Measurements from ENCODE around the gene SRSF10. TPM values are rescaled to one million over a fixed set of nuclear protein-coding genes. Genes with fewer than 3 reads are reported as not detected.
"Not testable (repeated sequence)": the region's sequence is repeated elsewhere in the genome, so short reads cannot be mapped to it uniquely, and the experiment has no call there.

Gene SRSF10
- total RNA-seq, 2 experiments from 2014 or later = 229 to 234 TPM

DNA sequence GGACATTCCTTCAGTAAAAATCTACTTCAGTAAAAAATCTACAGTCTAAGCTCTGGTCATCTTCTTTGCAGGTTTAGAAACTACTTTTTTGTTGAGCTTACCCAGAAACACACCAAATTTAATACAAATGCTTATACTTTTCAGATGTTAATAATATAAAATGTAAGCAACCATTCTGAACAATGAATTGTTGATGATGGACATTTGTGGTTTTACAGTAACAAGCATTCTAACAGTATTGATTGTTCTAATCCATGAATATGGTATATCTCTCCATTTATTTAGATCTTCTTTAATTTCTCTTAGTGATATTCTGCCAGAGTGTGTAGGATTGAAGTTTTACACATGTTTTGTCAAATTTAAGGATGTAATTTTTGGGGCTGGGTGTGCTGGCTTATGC, 27.0 kb upstream of the SRSF10 start:
- H3K4me3 Mint-ChIP-seq = no peak overlapping the region
- H3K36me3 Mint-ChIP-seq = no peaks in the 10 kb centered on the region
- no peak overlapping the region for H3K27ac Mint-ChIP-seq
- H3K4me1 Mint-ChIP-seq = no peaks in the 10 kb centered on the region
- DNase-seq = no peak
- H3K9me3 Mint-ChIP-seq = no peaks in the 10 kb centered on the region
- peaks cover 14% of the 10 kb centered on the region for H3K27me3 Mint-ChIP-seq

DNA sequence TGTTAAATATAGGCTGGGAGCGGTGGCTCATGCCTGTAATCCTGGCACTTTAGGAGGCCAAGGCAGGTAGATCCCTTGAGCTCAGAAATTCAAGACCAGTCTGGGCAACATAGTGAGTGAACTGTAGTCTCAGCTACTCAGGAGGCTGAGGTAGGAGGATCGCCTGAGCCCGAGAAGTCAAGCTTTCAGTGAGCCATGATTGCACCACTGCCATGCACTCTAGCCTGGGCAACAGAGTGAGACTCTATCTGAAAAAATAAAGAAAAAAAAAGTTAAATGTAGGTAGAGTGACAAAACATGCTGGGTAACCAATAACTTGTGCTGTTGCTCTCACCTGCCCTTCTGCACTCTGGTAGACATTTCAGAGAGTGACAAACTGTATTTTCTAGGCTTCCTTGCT, 25.0 kb upstream of the SRSF10 start:
- no peaks in the 10 kb centered on the region for H3K9me3 Mint-ChIP-seq
- peaks cover 8% of the 10 kb centered on the region for H3K27me3 Mint-ChIP-seq
- H3K4me3 Mint-ChIP-seq = no peak overlapping the region
- no peaks in the 10 kb centered on the region for H3K4me1 Mint-ChIP-seq
- no peak overlapping the region for H3K27ac Mint-ChIP-seq
- DNase-seq = no peak
- H3K36me3 Mint-ChIP-seq = no peaks in the 10 kb centered on the region

DNA sequence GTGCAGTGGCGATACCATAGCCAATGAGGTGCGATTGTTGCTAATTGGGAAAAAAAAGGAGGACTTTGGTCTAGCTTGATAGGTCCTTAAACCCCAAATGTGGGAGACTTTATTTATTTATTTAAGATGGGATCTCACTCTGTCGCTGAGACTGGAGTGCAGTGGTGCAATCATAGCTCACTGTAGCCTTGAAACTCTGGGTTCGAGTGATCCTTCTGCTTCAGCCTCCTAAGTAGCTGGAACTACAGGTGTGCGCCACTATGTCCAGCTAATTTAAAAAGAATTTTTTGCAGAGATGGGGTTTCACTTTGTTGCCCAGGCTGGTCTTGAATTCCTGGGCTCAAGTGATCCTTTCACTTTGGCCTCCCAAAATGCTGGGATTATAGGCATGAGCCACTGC, 24.0 kb upstream of the SRSF10 start:
- Mint-ChIP-seq H3K27ac (no peak overlapping the region), H3K36me3 (no peaks in the 10 kb centered on the region), H3K4me1 (peaks cover 3% of the 10 kb centered on the region)

DNA sequence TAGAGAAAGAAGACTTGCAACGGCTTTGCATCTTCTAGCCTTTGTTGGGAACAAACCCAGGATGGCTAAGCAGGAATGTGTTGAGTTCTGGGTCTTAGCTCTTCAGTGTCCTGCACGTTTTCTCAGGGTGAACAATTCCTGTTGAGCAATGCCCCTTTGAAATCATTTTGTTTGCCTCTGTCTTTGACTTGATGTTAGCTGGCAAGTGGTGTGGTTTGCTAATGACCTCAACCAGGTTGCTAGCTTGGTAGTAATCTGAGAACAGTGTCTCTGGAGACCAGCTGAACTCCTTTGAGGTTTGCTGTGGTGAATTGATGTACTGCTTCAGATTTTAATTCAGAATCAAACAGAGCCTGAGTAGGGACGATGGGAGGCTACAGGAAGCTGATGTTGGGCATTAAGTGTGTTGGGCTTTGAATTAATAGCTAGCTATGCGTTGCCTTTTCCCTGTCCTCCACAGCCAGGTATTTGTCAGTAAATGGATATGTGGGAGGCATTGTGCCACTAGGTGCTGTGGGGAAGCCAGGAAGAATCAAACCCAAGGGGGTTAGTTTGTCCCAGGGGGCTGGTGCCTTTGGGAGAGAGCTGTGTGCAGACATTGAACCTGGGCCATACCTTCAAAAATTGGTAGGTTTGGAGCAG, 23.3 kb upstream of the SRSF10 start:
- no peak overlapping the region for H3K27ac Mint-ChIP-seq
- H3K4me3 Mint-ChIP-seq = no peak overlapping the region
- H3K4me1 Mint-ChIP-seq = peaks cover 8% of the 10 kb centered on the region
- no peaks in the 10 kb centered on the region for H3K9me3 Mint-ChIP-seq
- H3K36me3 Mint-ChIP-seq = no peaks in the 10 kb centered on the region
- H3K27me3 Mint-ChIP-seq = peaks cover 4% of the 10 kb centered on the region
- no peak for DNase-seq

More for the DNA sequence above, 24.0 kb upstream of the SRSF10 start:
- Mint-ChIP-seq H3K9me3 (no peaks in the 10 kb centered on the region), H3K4me3 (no peak overlapping the region), H3K27me3 (peaks cover 8% of the 10 kb centered on the region)
- DNase-seq = no peak

DNA sequence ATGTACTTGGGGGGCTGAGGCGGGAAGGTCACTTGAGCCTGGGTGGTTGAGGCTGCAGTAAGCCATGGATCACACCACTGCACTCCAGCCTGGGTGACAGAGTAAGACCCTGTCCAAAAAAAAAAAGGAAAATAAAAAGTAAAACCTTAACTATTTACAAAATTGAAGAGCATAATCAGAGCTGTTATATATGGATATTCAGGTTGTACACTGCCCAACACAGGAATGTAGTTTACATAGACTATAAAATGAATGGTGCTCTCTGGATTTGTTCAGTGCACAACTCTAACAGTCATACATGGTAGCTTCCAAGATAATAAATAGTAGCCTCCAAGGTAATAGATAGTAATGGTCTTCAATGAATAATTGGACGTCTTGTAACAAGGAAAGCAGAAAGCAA, 22.6 kb upstream of the SRSF10 start:
- no peak for DNase-seq
- Mint-ChIP-seq H3K36me3 (no peaks in the 10 kb centered on the region), H3K9me3 (no peaks in the 10 kb centered on the region), H3K4me1 (peaks cover 8% of the 10 kb centered on the region), H3K27ac (no peak overlapping the region), H3K4me3 (no peak overlapping the region), H3K27me3 (peaks cover 4% of the 10 kb centered on the region)

DNA sequence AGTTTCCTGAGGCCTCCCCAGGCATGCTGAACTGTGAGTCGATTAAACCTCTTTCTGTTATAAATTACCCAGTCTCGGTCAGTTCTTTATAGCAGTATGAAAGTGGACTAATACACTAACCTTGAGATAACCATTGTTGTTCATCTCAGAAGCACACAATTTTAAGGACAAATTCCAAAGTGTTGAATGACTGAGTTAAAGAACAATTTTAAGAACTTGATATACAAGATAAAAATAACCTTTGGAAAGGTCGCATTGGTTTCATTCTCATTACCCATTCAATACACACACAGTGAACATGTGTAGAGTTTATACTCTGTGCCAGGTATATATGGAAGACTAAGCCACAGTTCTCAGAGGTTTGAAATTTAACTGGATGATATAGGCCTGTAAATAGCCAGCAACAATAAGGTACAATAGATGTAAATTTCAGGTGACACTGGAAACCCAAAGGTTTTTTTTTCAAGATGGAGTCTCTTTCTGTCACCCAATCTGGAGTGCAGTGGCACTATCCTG, 19.1 kb upstream of the SRSF10 start:
- Mint-ChIP-seq H3K9me3 (no peaks in the 10 kb centered on the region), H3K36me3 (no peaks in the 10 kb centered on the region), H3K4me1 (peaks cover 11% of the 10 kb centered on the region), H3K27me3 (peaks cover 4% of the 10 kb centered on the region), H3K4me3 (no peak overlapping the region), H3K27ac (peak overlapping the region; percentile 61)
- no peak for DNase-seq

DNA sequence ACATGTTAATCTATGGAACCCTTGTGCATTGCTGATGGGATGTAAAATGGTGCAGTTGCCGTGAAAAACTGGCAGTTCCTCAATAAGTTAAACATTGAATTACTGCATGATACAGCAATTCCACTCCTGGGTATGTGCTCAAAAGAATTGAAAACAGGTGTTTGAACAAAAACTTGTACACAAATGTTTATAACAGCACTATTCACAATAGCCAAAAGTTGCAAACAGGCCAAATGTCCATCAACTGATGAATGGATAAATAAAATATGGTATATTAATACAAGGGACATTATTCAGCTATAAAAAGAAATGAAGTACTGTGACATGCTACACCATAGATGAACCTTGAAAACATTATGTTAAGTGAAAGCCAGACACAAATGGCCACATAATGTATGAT, 17.7 kb upstream of the SRSF10 start:
- DNase-seq = no peak
- Mint-ChIP-seq H3K27ac (no peak overlapping the region), H3K27me3 (no peaks in the 10 kb centered on the region), H3K36me3 (no peaks in the 10 kb centered on the region), H3K4me1 (peaks cover 11% of the 10 kb centered on the region), H3K4me3 (no peak overlapping the region), H3K9me3 (no peaks in the 10 kb centered on the region)

DNA sequence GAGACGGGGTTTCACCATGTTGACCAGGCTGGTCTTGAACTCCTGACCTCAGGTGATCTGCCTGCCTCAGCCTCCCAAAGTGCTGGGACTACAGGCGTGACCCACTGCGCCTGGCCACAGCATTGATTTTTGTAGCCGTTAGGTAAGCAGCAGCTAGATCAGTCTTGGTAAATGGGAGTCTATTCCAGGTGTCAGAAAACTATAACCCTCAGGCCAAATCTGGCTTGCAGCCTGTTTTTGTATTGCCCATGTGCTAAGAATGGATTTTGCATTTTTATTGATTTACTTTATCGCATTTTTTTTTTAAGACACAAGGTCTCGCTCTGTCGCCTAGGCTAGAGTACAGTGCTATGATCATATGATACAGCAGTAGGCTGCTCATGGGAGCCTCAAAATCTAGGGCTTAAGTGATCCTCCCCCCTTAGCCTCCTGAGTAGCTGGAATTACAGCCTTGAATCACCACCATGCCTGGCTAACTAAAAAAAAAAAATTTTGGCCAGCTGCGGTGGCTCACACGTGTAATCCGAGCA, 16.6 kb upstream of the SRSF10 start:
- H3K27ac Mint-ChIP-seq = no peak overlapping the region
- H3K4me3 Mint-ChIP-seq = no peak overlapping the region
- H3K36me3 Mint-ChIP-seq = no peaks in the 10 kb centered on the region
- peaks cover 11% of the 10 kb centered on the region for H3K4me1 Mint-ChIP-seq
- H3K27me3 Mint-ChIP-seq = no peaks in the 10 kb centered on the region
- no peak for DNase-seq
- no peaks in the 10 kb centered on the region for H3K9me3 Mint-ChIP-seq

DNA sequence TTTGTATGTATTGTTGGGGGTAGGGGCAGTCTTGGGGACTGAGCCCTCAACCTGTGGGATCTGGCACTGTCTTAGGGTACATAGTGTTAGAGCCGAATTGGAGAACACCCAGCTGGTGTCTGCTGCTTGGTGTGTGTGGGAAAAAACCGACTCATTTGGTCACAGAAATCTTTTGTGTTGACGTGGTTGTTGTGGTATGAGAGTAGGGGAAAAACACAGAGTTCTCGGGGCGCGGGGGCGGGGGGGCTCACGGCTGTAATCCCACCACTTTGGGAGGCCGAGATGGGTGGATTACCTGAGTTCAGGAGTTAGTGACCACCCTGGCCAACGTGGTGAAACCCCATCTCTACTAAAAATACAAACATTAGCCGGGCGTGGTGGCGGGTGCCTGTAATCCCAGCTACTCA, 15.3 kb upstream of the SRSF10 start:
- Mint-ChIP-seq H3K27ac (no peak overlapping the region), H3K9me3 (no peaks in the 10 kb centered on the region)
- DNase-seq = no peak

DNA sequence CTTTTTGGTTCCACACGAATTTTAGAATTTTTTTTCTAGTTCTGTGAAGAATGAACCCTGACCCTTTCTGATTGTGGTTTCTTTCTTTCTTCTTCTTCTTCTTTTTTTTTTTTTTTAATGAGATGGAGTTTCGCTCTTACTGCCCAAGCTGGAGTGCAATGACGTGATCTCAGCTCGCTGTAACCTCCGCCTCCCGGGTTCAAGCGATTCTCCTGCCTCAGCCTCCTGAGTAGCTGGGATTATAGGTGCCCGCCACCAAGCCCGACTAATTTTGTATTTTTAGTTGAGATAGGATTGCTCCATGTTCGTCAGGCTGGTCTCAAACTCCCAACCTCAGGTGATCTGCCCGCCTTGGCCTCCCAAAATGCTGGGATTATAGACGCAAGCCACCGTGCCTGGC, 11.9 kb upstream of the SRSF10 start:
- H3K27ac Mint-ChIP-seq, H3K27me3 Mint-ChIP-seq, H3K4me3 Mint-ChIP-seq, DNase-seq, H3K4me1 Mint-ChIP-seq, H3K9me3 Mint-ChIP-seq, H3K36me3 Mint-ChIP-seq: not testable (repeated sequence)

More for the DNA sequence above, 15.3 kb upstream of the SRSF10 start:
- Mint-ChIP-seq H3K36me3 (no peaks in the 10 kb centered on the region), H3K4me1 (peaks cover 11% of the 10 kb centered on the region), H3K4me3 (no peak overlapping the region), H3K27me3 (no peaks in the 10 kb centered on the region)

DNA sequence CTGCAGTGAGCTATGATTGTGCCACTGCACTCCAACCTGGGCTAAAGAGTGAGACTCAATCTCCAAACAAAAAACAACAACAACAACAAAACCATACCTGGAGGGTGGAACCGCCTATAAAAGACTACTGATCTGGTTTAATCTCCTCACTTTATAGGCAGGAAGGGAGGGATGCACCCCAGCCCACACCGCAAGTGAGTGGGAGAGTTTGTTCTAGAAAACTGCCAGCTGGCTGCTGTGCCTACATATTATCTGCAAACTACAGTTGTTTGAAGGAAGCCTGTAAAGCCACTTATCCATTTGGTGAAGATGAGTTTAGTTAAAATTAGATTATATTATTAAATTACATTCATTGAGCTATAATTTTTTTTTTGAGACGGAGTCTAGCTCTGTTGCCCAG, 9.1 kb upstream of the SRSF10 start:
- no peak overlapping the region for H3K27ac Mint-ChIP-seq
- H3K27me3 Mint-ChIP-seq = no peaks in the 10 kb centered on the region
- H3K4me3 Mint-ChIP-seq = no peak overlapping the region
- no peak for DNase-seq
- no peaks in the 10 kb centered on the region for H3K9me3 Mint-ChIP-seq
- H3K4me1 Mint-ChIP-seq = peaks cover 3% of the 10 kb centered on the region
- H3K36me3 Mint-ChIP-seq = no peaks in the 10 kb centered on the region

DNA sequence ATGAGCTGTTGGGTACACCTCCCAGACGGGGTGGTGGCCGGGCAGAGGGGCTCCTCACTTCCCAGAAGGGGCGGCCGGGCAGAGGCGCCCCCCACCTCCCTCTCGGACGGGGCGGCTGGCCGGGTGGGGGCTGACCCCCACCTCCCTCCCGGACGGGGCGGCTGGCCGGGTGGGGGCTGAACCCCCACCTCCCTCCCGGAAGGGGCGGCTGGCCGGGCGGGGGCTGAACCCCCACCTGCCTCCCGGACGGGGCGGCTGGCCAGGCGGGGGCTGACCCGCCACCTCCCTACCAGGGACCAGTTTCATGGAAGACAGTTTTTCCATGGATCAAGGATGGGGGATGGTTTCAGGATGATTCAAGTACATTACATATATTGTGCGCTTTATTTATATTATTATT, 6.9 kb upstream of the SRSF10 start:
- H3K27ac Mint-ChIP-seq, DNase-seq, H3K4me1 Mint-ChIP-seq, H3K36me3 Mint-ChIP-seq, H3K27me3 Mint-ChIP-seq, H3K9me3 Mint-ChIP-seq, H3K4me3 Mint-ChIP-seq: not testable (repeated sequence)

DNA sequence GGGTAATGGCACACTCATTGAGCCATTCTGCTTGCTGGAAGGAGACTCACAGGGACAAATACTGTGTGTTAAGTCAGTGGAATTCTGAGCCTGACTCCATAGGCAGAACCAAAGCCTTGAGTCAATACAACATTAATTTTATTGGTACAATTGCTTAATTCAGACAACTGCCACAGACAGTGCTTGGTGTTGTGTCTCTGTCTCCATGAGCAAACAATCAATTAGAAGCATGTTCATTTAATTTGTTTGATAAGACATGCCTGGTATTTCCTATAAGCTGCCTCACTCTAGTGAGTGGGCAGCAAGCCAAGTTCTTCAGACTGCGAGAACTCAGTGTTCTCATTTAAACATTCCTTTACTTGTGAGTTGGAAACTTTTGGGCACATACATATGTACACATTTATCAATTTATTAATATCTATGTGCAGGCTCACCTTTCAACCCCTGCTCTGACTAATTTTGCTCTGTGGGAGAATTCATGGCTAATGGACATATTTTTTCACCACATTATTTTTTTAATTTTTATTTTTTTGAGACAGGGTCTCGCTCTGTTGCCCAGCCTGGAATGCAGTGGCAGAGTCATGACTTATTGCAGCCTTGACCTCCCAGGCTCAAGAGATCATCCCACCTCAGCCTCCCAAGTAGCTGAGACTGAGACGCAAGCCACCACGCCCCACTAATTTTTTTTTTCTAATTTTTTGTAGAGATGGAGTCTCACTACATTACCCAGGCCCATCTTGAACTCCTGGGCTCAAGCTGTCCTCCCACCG, 4.5 kb upstream of the SRSF10 start:
- Mint-ChIP-seq H3K4me1 (peaks cover 11% of the 10 kb centered on the region), H3K36me3 (peaks cover 6% of the 10 kb centered on the region), H3K4me3 (no peak overlapping the region), H3K27ac (no peak overlapping the region), H3K27me3 (peaks cover 3% of the 10 kb centered on the region), H3K9me3 (no peaks in the 10 kb centered on the region)
- DNase-seq = no peak

DNA sequence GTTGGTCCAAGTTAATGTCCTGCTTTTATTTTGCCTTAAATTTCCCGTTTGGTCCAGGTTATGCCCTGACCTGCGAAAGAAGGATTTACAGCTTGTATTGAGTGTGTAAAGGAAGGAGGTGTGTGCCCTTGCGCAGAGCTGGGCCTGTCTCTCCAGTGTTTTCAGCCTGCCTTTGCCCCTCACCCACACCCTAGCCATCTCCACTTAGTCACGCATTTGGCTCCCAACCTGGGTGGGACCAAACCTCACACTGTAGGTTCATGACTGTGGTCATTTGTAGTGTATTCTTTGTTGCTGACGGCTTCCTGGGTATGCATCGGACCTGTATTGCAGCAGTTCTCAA, 572 bp upstream of the SRSF10 start:
- peak; percentile 69 for DNase-seq
- Mint-ChIP-seq H3K9me3 (no peaks in the 10 kb centered on the region), H3K27ac (peak overlapping the region; percentile 100), H3K4me3 (peak overlapping the region; percentile 97), H3K27me3 (peaks cover 3% of the 10 kb centered on the region), H3K36me3 (peaks cover 41% of the 10 kb centered on the region), H3K4me1 (peaks cover 33% of the 10 kb centered on the region)

DNA sequence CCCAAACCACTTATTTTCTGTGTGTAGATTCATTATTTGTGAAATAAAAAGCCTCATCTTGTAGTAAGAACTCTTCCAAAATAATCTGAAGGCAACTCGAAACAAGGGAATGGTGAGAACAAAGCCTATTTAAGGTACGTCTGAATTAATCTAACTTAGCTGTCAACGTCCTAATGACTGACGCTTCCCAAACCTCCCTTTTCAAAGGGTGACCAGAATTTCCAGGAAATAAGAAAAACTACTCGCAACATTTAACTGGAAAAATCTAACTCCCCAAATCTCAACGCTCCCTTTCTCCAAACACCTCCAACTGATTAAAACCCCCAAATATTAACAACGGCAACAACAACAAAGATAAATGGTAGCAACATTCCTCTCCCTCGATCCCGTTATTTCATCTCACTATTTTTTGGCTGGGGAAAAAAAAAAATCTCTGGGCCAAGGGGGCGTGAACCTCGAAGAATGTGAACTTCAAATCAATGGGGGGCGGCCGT, 693 bp downstream of the SRSF10 start:
- Mint-ChIP-seq H3K27me3 (peaks cover 3% of the 10 kb centered on the region), H3K27ac (peak overlapping the region; percentile 100), H3K9me3 (no peaks in the 10 kb centered on the region), H3K4me1 (peaks cover 41% of the 10 kb centered on the region), H3K36me3 (peaks cover 48% of the 10 kb centered on the region), H3K4me3 (peak overlapping the region; percentile 97)
- no peak for DNase-seq

Measured in activated naive CD8-positive, alpha-beta T cell treated with anti-CD3 and anti-CD28 coated beads for 36 hours (primary cell).